Activated naive CD4-positive, alpha-beta T cell treated with anti-CD3 and anti-CD28 coated beads, Interleukin-2, amount 50 U/mL, for 16 hours (primary cell): ENCODE data around the gene CIAO3.

Experiments
- DNase-seq: peaks from one replicate; pipeline ENCODE4 v3.0.0-alpha.2; 2020

CIAO3 gene

DNA sequence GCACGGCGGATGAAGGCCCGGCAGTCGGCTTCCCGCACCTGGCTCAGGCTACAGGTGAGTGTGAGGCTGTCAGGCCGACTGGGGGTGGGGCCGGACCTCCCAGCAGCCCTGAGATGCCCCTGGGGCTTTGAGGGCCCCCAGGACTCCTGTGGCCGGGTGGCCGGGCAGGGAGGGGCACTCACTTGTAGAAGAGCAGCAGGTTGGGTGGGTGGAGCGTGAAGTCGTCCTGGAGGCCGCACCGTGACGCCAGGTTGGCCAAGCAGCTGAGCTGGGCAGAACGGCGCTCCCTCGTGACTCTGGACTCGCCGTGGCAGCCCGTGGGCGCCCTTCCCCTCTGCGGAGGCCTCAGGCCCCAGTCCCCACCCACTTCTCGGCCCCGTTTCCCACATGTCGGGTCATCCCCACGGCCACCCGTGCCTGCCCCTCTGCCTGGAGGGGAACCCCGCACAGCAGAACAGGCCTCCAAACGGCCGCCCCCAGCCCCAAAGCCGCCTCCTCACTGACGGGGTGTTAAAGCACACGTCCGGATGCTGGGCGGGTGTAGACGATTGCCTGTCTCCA, 34.5 kb upstream of the CIAO3 start:
- DNase-seq = no peak

DNA sequence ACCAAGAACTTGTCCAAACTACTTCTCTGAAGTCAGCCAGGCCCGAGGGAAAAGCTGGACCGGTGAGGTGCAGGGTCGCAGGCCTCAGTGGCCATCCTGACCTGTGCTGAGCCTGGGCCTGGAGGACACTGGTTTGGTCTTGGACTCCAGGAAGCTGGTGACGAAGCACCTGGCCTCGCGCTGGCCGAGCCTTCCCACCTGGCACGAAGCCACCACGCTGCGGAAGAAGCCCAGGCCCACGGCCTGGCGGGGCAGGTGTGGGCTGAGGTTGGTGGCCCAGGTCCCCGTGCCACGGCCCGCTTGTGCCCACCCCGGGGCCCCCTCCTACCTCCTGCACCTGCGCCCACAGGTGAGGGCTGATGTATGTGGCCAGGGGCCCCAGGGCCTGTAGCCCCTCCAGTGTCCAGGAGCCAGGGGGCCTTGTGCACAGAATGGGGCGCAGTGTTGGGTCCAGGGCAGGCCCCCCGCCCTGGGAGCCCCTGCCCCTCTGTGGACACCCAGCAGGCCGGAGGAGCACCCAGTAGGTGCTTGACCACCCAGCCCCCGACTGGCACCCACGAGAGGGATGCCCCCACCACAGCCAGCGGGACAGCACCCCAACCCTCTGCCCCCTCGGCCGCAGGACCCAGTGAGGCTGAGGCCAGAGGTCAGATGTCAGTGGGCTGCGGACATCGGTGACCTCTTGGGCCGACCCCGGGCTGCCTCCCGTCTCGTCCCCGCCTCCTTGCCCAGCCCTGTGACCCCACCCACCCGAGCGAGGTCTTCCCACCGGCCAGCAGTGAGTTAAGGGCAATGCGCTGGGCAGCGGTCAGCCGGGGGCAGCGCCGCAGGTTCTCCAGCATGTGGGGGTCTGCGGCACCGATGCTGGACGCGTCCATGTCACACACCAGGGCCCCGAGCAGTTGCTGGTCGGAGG, 33.5 kb upstream of the CIAO3 start:
- no peak for DNase-seq

DNA sequence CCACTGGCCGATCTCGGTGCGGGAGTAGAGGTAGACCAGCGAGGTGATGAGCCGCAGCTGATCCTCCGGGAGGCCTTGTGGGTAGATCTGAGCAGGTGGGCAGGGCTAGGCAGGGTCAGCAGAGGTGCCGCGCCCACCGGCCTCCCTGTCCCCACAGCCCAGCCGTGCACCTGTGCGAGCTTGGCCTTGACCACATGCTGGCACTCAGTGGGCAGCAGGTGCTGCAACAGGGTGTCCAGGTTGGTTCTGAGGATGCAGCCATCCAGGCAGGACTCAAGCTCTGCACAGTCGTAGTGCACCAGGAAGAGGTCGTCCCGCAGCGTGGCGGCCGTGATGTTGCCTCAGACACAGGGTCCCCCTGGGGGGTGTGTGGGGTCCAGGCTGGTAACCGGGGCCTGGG, 32.2 kb upstream of the CIAO3 start:
- no peak for DNase-seq

DNA sequence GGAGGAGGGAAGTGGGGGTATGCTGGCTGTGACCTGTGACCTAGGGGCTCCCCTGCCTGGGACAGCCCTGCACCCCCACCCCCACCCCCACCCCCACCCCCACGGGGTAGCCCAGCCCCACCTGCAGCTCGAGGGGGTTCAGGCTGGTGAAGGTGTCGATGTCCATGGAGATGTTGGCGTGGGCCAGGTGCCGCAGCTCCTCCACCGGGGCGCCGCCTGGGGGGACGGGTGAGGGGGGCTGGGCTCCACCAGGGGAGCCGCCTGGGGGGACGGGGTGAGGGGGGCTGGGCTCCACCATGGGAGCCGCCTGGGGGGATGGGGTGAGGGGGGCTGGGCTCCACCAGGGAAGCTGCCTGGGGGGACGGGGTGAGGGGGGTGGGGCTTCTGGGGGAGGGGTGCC, 29.6 kb upstream of the CIAO3 start:
- no peak for DNase-seq

DNA sequence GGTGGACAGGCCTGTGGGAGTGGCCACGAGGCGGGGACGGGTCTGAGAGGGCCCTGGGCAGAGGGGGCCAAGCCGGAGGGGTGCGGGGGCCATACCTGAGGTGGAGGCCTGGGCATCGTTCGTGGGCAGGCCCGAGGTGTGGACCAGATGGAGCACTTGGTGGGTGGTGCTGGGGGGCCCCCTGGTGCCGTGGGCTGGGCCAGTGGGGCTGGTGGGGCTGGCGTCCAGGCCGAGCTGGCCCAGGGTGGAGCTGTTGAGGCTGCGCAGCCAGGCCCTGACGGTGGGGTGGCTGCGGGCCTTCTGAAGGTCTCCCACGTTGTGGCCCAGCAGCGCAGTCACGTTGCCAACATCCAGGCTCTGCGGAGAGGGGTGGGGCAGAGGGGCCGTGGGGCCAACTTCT, 29.1 kb upstream of the CIAO3 start:
- no peak for DNase-seq

DNA sequence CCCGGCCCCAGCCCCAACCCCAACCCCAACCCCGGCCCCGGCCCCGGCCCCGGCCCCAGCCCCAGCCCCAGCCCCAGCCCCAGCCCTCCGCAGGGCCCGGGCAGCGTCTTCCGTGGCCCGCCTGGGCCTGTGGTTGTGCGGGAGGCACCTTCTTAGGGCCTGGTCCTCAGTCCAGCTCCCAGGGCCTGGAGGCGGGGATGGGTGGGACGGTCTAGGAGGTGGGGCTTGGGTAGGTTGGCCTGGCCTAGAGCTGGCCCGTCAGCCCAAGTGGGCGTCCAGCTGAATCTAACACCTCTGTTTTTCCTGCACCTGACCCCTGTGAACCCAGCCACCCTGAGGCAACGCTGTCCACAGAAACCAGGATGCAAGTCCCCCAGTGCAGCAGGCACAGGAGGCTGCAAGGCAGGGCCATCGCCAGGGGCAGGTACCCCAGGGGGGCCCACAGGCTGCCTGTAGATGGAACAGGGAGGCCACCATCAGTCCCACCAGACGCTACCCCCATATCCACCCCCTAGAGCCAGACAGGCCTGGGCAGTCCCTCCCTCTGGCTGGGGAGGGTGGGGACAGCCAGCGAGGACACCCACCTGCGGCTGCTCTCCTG, 28.5 kb upstream of the CIAO3 start:
- DNase-seq = no peak

DNA sequence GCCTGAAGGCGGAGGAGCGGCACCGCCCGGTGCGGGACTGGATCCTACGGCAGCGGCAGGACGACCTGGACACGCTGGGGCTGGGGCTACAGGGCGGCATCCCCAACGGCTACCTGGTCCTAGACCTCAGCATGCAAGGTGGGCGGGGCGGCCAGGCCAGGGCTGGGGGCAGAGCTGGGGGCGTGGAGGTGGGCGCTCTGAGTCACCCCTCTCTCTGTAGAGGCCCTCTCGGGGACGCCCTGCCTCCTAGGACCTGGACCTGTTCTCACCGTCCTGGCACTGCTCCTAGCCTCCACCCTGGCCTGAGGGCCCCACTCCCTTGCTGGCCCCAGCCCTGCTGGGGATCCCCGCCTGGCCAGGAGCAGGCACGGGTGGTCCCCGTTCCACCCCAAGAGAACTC, 27.6 kb upstream of the CIAO3 start:
- no peak for DNase-seq

DNA sequence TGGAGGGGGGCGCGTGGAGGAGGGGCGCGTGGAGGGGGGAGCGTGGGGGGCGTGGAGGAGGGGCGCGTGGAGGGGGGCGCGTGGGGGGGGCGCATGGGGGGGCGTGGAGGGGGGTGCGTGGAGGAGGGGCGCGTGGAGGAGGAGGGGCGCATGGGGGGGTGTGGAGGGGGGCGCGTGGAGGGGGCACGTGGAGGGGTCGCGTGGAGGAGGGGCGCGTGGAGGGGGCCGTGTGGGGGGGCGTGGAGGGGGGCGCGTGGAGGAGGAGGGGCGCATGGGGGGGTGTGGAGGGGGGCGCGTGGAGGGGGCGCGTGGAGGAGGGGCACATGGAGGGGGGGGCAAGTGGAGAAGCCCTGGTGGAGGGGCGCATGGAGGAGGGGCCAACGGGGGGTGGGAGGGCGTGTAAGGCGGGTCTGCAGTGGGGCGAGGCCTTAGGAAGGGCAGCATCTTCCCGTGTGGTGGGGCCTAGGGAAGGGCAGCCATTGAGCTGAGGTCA, 27.0 kb upstream of the CIAO3 start:
- no peak for DNase-seq

DNA sequence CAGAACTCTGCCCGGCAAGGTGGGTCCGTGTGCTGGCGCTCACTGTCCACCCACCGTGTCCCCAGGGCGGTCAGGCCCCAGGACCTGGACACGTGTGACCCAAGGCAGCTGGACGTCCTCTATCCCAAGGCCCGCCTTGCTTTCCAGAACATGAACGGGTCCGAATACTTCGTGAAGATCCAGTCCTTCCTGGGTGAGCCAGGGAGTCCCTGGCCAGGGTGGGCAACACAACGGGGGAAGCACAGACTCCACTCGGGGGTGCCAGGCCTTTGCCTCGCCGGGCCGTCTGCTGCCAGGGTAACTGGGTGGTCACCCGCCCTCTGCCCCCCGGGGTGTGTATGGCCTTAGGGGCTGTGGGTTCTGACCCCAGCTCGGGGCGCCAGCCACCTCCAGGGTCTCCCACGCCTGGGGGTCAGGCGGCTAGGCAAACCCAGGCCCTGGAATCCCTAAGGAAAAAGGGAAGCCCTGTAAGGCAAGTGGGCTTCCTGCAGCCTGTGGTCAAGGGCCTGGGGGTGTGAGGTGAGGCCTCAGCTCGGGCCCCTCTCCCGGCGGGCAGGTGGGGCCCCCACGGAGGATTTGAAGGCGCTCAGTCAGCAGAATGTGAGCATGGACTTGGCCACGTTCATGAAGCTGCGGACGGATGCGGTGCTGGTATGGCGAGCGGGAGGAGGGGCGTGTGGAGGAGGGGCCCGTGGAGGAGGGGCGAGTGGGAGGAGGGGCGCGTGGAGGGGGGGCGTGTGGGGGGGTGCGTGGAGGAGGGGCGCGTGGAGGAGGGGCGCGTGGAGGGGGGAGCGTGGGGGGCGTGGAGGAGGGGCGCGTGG, 26.2 kb upstream of the CIAO3 start:
- no peak for DNase-seq

DNA sequence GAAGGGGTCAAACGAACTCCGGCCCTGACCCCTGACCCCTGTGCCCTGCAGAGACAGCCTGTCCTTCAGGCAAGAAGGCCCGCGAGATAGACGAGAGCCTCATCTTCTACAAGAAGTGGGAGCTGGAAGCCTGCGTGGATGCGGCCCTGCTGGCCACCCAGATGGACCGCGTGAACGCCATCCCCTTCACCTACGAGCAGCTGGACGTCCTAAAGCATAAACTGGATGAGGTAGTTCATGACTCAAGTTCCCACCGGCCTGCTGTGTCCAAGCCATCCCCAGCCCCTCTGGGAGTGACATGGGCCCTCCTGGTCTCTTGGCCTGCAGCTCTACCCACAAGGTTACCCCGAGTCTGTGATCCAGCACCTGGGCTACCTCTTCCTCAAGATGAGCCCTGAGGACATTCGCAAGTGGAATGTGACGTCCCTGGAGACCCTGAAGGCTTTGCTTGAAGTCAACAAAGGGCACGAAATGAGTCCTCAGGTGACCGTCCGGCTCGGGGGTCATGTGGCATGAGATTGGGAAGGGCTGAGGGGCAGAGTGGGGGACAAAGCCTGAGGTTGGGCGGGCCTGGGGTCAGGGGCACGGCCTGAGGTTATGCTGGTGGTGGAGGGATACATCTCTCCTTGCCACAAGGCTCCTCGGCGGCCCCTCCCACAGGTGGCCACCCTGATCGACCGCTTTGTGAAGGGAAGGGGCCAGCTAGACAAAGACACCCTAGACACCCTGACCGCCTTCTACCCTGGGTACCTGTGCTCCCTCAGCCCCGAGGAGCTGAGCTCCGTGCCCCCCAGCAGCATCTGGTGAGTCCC, 25.4 kb upstream of the CIAO3 start:
- no peak for DNase-seq

DNA sequence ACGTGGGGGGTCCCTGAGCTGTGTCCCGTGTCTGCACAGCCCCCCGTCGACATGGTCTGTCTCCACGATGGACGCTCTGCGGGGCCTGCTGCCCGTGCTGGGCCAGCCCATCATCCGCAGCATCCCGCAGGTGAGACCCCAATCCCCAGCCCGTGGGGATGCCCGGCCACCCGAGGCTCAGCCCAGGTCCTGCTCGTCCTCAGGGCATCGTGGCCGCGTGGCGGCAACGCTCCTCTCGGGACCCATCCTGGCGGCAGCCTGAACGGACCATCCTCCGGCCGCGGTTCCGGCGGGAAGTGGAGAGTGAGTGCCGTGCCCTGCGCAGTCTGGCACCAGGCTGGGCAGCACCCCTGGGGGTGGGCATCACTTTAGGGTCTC, 24.7 kb upstream of the CIAO3 start:
- DNase-seq = no peak

DNA sequence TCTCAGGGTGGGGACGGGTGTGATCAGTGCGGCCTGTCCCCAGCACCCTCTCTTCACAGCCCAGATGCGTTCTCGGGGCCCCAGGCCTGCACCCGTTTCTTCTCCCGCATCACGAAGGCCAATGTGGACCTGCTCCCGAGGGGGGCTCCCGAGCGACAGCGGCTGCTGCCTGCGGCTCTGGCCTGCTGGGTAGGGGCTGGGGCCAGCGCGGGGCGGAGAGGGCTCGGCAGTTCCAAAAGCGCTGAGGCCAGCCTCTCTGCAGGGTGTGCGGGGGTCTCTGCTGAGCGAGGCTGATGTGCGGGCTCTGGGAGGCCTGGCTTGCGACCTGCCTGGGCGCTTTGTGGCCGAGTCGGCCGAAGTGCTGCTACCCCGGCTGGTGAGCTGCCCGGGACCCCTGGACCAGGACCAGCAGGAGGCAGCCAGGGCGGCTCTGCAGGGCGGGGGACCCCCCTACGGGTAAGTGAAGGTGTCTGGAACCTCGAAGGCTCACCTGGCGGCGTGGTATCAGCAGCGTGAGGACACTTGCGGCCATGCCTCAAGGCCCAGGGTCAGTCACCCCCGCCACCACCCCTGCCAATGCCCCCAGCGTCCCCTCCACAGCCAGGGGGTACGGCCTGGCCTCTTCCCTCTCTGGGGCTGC, 24.2 kb upstream of the CIAO3 start:
- DNase-seq = no peak

DNA sequence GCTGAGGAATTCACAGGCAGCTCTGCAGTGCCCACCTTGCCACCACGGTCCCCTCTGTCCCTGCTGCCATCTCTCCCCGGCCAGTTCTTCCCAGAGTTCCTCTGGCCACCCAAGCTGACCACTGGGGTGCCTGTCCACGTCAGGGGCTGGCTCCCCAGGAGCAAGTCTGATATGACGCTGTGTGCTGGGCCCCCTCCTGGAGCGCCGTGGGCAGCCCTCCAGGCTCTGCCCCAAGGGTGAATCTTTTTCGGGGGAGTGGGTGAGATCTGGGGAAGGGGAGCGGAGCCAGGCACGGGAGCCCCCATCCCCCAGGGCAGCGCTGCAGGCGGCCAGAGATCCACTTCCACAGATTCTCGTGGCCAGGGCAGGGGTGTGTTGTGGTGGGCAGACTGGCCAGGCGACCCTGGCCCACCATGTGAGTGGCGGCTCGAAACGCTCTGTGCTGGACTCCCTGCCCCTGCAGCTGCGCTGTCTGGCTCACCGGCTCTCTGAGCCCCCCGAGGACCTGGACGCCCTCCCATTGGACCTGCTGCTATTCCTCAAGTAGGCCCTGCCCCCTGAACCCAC, 23.5 kb upstream of the CIAO3 start:
- DNase-seq = no peak

DNA sequence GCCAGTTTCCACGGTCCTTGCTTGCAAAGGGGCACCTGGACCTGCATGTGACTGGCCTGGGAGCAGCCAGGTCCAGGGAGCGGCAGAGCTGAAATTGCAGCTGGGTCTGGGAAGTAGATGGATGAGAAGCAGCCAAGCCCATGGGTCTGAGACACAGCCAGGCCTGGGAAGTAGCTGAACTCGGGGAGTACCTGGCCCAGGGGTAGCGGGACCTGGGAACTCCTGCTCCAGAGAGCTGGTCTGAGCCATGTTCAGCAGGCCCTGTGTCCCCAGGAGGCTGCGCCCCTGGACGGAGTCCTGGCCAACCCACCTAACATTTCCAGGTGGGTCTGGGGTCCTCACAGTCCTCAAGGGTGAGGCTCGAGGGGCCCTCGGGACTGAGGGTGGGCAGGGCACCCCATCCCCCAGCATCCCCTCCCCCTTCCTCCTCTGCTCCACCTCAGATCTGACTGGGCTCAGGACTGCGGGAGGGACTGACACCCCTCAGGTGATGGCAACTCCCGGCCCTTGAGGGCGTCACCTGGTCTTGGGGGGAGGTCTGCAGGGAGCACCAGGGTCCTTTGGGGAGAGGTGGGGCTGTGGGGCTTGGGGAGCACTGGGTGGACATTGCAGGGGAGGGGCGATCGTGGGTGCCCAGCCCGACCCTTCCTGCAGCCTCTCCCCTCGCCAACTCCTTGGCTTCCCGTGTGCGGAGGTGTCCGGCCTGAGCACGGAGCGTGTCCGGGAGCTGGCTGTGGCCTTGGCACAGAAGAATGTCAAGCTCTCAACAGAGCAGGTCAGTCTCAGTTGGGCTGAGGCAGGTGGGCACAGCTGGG, 22.8 kb upstream of the CIAO3 start:
- DNase-seq = no peak

DNA sequence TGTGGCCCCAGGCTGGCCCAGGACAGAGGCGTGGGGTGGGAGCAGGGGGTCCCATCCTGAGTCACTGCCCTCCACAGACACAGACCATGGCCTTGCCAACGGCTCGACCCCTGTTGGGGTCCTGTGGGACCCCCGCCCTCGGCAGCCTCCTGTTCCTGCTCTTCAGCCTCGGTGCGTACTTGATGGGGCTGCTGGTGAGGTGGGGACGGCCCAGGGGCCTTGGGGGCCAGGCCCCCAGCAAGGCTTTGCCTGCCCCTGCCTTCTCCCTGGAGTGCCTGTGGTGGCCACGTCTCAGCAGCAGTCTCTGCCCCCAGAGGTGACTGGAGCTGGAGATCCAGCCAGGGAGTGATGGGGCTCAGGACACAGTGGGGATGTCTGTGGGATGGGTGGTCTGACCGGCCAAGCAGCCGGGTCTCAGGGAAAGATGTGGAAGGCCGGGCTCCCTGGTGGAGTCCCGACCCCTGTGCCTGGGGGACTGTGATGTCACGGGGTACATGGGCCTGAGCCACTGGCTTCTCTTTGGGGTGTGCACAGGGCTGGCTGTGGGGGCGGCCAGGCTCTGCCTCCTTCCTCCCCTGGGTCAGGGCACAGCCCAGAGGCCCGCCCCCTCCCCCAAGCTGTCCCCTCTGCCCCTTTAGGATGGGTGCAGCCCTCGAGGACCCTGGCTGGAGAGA, 21.9 kb upstream of the CIAO3 start:
- no peak for DNase-seq

DNA sequence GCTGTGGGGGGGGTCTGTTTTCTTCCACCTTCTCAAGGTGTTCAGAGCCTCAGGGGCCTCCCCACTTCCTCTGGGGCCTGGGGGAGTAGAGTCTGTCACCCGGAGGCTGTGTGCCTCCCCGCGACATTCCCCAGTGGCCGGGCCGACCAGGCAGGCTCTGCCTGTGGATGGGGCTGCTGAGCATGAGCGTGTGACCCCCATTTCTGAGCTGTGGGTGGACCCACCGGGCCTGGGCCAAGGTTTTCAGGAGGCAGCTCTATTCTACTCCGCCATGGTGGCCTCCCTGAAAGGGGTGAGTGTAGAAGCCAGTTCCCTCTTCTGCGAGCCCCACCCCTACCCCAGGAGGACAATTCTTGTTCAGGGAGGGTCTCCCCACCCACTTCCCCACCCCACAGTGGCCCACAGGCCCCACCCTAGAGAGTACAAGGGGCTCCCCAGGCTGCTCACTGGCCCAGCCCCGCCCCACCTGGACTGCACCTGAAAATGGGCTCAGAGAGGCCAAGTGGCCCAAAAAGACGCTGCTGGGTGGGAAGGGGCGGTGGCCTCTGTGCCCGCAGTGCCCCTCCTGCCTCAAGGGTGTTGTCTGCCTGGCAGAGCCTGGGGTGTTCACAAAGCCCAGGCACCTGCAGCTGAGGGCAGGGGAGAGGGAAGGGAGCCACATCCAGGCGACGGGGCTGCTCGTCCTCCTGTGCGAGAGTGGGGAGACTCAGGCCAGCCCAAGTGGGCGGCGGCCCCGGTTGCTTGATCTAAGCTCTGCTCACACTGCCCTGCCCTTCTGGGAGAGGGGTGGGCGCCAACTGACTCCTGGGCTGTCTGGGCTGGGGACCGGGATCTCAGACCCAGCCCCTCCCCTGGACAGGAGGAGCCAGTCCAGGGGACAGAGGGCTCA, 21.1 kb upstream of the CIAO3 start:
- DNase-seq = no peak

DNA sequence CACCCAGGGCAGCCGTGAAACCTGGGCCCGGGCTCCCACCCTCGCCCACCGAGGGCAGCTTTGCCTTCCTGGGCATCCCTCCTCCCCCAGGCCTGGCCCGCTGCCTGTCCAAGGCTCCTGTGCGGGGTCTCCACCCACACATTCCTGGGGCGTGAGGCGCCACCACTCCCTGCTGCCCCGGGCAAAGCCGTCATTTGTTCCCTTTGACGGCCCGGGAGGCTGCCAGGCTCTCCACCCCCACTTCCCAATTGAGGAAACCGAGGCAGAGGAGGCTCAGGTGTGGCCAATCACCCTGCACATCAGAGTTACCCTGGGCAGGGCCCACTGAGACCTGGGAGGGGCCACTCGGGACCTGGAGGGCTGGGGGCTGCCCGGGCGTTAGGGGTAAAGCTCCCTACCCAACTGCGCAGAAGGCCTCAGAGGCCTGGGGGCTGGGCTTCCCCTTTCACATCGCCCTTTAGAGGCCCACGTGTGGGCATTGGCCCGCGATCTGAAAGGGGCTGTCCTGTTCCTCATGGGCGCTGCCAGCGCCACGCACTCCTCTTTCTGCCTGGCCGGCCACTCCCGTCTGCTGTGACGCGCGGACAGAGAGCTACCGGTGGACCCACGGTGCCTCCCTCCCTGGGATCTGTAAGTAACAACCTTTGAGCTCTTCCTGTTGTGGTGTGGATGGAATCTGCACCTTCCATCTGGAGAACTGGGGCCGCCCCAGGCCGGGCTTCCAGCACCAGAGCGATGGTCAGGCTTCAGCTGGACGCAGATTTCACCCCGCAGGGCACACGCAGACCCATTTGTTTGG, 19.9 kb upstream of the CIAO3 start, which contains the start of gene MSLN:
MSLN (plus strand) TSS at position 190 of the 799 bp plus-strand sequence. CDS start 1,947 bp downstream, outside the sequence.
- no peak for DNase-seq

DNA sequence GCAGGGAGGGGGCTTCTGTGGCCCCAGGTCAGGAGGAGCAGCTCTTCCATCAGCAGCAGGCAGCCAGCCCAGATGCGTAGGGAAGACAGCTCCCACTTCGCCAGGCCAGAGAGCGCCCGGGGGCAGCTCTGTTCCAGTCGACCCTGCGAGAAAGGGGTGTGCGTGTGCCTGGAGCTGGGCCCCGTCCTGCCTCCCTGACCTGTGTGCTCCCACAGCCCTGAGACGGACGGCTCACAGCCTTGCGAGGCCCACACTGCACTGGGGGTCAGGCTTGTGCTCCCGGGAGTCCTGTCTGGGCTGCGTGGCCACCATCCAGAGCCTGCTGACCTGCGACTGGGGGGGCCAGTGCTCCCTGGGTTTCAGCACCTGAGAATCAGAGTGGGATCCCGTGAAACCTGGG, 19.3 kb upstream of the CIAO3 start:
- no peak for DNase-seq
